Ovary (tissue), 3 donors: ENCODE data around the gene PLEKHB2.

ENCODE experiments used
- CTCF ChIP-seq, 3 donors: fragments of 450-650 bp in 2 of 3; fragments of 200-600 bp in 1 of 3; IDR thresholded peaks; one replicate each; pipeline versions ENCODE4 v1.5.1 to v1.8.0; 2016 to 2022; ENCODE audit warnings: antibody characterized with exemption in 3 of 3, mild to moderate bottlenecking in 1 of 3
- EP300 ChIP-seq: sonication (generic); formaldehyde crosslinking; IDR thresholded peaks from one replicate; pipeline ENCODE4 v1.6.1; 2017; ENCODE audit warnings: antibody characterized with exemption
- POLR2A ChIP-seq: fragments of 450-650 bp; IDR thresholded peaks from one replicate; pipeline ENCODE4 v1.6.1; 2017; ENCODE audit warnings: antibody characterized with exemption, mild to moderate bottlenecking, moderate library complexity
- donor health status: DM: no; HTN: no; CAD: no.

DNA sequence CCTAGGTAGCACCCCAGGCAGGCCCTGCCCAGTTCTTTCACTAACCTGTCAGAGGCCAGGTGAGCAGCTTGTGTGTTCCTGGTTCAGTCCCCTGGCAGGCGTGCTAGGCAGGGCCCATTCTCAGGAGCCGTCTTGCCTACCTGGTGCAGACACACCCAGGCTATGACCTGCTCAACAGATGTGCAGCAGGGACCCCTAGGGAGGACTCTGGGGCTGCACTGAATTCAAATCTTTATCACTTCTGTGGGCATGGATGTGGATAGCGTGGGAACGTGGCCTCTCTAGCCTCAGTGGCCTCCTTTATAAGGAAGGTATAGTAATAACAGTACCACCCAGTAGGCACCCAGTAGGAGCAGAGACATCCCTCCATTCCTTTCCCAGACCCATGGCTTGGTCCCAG, 48.4 kb downstream of the PLEKHB2 start:
- TF ChIP-seq CTCF (IDR thresholded peaks at IDR 0.05), result no peak
- no peak for TF ChIP-seq EP300
- no peak for TF ChIP-seq POLR2A
